Measurements from ENCODE around the gene ATP5ME.
"Not testable (repeated sequence)": the region's sequence is repeated elsewhere in the genome, so short reads cannot be mapped to it uniquely, and the experiment has no call there.

Gene ATP5ME, protein sequence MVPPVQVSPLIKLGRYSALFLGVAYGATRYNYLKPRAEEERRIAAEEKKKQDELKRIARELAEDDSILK

DNA sequence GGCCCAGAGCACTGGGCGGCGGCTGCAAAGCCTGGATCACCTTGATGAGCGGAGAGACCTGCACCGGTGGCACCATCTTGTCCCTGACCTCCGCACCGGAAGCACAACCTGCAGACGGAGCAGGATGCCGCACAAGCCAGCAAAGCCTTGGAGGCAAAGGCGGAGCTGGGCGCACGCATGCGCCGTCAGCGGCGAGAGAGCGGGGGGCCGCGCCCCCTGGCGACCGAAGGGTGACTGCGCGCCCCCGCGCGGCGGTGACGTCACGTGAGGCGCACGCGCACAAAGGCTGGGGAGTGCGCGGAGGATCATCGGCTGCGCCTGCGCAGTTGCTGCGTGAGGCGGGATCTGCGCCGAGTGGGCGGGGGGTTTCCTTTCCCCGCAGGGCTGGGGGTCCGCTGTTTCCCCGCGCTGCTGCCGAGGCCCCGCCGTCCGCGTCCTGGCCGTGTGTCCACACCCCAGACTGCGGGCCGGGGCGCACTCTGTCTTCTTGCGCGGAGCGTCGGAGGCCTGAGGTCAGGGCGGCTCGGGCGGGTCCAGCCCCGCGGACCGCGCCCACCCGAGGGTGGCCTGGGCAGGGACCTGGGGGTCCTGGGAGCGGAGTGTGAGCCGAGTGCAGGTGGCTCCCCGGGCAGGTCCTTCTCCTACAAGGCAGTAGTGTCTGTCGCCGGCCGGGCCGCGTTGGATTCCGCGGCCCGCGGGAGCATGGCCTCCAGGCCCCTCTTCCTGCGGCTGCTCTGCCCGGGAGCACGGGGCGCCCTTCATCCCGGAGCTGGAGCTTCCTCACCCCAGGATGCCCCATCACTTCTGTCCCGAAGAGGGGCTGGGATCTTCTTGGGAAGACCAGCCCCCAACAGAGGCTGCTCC is at the start of gene ATP5ME, which contains the start of gene MYL5:
ATP5ME (minus strand) TSS at position 105 of the 864 bp plus-strand sequence; CDS start at position 76, 29 bp downstream.
MYL5 (plus strand) TSS at position 371 of the 864 bp plus-strand sequence. CDS start 3,485 bp downstream, outside the sequence.
- DNase-seq = peak; percentile 82

DNA sequence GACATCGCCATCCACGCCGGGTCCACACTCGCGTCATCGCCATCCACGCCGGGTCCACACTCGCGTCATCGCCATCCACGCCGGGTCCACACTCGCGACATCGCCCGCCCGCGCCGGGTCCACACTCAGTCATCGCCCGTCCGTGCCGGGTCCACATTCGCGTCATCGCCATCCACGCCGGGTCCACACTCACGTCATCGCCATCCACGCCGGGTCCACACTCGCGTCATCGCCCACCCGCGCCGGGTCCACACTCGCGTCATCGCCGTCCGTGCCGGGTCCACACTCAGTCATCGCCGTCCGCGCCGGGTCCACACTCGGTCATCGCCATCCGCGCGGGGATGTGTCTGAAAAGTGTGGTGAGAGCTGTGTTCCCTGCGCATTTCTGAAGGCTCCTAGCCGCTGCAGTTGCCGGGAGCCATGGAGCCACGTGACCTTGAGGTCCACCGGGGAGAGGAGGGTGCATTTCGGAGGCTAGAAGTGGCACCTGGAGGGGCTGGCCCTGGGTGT is 48.8 kb upstream of the ATP5ME start:
- DNase-seq = no peak

DNA sequence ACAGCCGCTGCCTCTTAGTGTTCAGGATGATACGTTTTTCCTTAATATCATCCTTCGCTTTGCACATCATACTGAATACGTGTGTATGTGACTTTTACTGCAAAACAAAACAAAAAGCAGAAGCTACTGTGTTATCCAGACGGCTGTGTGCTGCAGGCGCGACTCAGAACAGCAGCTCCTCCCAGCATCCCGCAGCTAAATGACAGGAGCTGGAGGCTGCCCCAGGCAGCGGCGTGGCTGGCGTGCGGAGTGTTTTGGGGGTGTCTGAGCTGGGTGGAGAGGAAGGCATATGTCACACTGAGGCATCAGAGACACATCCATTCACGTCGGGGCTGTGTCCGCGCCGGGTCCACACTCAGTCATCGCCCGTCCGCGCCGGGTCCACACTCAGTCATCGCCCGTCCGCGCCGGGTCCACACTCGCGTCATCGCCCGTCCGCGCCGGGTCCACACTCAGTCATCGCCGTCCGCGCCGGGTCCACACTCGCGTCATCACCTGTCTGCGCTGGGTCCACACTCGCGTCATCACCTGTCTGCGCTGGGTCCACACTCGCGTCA is 48.2 kb upstream of the ATP5ME start:
- no peak for DNase-seq

DNA sequence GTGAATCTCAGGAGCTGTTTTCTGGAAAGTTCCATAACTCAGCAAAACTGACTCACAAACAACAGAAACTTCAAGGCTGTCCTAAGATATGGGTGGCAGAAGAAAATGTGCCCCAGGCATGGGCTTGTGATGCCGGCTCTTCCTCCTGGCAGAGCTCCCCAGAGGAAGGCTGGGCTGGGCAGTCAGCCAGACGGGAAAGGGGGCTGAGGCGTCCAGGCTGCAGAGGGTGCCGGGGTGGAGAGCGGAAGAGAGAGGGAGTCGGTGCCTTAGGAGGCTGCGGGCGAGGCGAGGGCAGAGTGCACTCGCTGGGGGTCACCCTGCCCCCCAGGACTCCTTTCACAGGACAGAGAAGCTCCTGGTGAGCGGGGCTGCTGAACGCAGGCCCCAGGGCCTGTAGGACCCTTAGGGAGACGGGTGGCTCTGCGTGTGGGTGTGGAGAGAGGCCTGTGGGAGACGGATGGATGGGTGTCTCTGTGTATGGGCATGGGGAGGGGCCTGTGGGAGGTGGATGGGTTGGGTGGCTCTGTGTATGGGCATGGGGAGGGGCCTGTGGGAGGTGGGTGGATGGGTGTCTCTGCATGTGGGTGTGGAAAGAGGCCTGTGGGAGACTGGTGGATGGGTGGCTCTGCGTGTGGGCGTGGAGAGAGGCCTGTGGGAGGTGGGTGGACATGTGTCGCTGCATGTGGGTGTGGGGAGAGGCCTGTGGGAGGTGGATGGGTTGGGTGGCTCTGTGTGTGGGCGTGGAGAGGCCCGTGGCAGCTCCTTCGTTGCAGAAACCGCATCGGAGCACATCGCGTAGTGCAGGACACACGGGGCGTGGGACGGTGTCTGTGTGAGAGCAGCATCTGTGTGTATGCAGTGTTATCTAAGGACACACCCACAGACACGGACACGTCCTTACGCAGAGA is 47.4 kb upstream of the ATP5ME start:
- no peak for DNase-seq

DNA sequence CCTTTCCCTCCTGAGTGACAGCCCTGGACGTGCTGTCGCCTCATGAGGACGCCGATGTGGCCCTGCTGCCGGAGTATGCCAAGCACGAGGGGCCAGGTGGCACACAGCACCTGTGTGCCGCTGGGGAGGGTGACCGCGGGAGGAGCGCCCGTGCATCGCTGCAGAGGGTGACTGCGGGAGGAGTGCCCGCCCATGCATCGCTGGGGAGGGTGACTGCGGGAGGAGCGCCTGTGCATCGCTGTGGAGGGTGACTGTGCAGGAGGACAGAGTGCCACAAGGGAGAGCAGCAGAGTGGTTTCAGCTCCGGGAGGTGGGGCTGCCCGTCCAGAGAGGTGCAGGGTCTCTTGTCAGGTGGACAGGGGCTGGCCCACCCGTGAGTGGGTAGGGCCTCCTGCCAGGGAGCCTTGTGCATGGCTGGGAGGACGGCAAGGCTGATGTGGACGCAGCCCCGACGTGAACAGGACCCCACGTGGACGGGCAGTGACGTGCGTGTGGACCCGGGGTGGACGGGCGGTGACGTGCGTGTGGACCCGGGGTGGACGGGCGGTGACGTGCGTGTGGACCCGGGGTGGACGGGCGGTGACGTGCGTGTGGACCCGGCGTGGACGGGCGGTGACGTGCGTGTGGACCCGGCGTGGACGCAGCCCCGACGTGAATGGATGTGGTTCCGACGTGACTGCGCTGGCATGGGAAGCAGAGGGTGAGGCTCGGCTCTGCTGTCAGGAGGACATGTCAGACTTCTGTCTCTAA is 46.2 kb upstream of the ATP5ME start:
- no peak for DNase-seq

DNA sequence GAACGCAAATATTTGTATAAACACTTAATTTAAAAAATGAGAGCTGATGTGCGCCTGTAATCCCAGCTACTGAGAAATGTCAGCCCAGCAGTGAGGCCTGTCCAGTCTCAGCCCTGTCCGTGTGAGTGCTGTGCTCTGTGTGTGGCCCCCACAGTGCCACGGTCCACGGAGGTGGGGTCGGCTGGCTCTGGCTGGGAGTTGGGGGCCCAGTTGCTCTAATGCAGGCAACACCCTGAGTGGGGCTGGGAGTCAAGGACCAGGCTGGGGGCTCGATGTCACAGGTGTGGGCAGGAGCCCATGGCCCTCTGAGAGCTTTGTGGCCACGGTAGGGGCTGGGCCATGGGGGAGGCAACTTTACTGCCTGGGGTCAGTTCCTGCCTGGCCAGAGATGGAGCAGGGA is 44.4 kb upstream of the ATP5ME start:
- DNase-seq = no peak

DNA sequence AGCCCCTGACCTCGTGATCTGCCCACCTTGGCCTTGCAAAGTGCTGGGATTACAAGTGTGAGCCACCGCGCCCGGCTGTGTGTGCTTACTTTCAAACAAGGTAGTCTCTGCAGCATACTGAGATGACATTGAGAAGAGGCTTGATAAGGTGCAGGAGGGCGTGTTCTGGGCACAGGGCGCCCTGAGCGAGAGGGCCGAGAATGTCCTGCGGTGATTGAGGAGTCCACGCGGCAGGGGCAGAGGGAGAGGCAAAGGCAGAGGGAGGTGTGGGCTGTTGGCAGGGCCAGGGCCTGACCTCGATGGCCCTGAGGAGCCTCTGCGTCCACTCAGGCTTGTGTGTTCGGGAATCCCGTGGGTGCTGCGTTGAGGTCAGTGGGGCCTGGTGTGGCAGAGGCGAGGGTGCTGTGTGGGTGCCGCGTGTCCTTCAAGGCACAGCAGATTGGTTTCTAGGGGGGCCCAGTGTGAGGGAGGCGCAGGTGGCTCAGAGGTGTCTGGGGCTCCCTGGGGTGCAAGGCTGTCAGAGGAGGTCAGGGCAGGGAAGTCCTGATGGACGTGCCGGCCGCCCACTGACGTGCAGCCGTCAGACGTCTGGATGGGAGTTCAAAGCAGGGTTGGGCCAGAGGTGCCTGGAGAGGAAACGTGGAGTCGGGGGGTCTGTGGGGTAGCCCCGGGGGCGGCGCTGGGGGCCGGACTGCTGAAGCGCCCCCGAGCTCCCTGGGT is 43.7 kb upstream of the ATP5ME start:
- DNase-seq = no peak

DNA sequence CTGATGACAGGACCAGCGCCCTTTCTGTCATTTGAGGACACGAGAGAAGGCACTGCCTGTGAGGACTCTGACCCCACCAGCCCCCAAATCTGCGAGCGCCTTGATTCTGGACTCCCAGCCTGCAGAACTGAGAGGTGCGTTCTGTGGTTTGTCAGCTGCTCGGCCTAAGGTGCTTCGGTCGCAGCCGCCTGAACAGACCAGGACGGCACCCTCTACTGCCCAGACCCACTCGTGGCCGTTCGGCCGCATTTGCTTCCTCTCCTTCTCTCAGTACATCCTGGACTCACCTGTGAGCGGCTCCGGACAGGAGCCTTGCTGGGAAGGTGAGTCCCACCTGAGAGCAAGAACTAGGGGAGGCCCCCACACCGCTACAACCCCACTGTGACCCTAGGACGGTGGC is 40.0 kb upstream of the ATP5ME start:
- DNase-seq = no peak

DNA sequence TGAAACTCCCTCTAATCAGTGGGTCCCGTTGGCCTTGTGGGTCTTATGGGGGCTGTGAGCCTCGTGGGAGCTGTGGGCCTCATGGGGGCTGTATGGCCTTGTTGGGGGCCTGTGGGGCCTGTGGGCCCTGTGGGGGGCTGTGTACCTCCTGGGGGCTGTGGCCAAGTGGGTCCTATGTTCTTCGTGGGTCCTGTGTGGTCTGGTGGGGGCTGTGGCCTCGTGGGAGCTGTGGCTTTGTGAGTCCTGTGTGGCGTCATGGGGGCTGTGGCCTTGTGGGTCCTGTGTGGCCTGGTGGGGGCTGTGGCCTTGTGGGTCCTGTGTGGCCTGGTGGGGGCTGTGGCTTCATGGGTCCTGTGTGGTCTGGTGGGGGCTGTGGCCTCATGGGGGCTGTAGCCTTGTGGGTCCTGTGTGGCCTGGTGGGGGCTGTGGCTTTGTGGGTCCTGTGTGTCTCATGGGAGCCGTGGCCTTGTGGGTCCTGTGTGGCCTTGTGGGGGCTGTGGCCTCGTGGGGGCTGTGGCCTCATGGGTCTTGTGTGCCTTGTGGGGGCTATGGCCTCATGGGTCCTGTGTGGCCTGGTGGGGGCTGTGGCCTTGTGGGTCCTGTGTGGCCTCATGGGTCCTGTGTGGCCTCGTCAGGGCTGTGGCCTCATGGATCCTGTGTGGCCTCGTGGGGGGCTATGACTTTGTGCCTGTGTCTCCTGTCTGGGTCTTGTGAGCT is 39.0 kb upstream of the ATP5ME start:
- DNase-seq = no peak

DNA sequence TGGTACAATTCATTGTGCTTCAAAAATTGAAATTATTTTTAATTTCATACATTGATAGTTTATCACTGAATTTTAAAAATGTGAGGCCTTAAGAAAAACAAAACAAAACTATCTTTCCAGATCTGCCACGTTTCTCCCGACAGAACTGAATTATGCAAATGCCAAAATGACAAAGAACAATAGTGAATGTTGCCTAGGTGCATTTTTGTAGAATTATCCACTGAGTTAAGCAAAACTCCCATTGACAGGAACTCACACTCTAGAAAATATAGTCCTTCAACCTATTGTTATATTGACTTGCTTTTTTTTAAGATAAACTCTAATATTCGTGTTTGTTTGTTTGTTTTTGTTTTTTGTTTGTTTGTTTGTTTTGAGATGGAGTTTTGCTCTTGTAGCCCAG is 38.0 kb upstream of the ATP5ME start:
- no peak for DNase-seq

DNA sequence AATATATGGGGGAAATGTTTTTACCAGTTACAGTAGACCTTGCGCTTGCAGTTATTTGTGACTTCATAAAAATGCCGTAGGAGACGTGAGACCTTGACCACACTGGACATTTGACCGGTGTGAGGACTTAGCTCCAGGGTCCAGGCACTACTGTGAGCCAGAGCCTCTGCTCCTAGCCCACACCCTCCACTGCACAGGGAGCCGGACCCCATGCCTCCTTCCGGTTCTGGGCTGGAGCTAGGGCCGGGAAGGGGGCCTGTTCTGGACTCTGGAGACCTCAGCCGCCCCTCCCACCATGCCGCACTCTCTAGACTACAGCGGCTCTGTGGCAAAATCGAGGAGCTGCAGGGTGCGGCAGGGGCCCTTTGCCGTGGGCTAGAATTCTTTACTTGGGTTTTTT is 36.8 kb upstream of the ATP5ME start:
- no peak for DNase-seq

DNA sequence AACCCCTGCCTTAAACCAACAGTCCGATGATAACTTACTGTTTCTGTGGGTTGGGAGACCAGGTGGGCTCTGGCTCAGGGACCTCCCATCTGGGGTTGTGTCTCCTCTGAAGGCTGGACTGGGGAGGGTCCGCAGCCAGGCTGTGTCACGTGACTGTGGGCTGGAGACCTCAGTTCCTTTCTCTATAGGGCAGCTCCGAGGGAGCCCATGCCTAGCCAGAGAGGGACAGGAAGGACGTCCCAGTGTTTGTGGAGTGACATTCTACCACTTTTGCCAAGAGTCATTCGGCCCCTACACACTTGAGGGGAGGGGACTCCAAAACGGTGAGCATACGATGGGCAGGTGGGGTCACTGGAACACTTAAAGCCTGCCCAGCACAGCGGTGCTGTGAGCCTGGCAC is 36.0 kb upstream of the ATP5ME start:
- no peak for DNase-seq

DNA sequence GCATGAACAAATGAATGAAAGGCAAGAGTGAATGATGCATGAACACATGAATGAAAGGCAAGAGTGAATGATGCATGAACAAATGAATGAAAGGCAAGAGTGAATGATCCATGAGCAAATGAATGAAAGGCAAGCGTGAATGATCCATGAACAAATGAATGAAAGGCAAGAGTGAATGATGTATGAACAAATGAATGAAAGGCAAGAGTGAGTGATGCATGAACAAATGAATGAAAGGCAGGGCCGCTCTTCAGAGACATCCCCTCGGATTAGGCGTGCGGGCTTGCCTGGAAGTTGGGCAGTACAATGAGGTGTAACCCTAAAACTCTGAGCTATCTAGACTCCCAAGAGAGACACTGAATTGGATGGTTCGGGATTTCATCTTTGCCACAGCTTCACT is 35.3 kb upstream of the ATP5ME start:
- no peak for DNase-seq

DNA sequence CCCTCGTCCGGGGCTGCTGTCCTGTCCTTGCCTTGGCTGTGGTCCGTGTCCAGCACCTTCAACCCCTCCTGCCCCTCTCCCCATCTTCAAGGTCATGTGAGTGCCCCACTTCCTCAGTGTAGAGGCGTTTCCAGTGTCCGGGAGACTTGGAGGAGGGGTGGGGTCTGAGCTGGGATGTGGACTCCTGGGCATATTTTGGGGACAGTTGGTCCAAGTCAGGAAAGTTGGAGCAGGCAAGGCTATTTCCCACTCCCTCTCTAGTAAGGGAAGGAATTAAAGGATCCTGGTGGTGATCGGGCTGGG is 34.5 kb upstream of the ATP5ME start:
- DNase-seq = no peak

DNA sequence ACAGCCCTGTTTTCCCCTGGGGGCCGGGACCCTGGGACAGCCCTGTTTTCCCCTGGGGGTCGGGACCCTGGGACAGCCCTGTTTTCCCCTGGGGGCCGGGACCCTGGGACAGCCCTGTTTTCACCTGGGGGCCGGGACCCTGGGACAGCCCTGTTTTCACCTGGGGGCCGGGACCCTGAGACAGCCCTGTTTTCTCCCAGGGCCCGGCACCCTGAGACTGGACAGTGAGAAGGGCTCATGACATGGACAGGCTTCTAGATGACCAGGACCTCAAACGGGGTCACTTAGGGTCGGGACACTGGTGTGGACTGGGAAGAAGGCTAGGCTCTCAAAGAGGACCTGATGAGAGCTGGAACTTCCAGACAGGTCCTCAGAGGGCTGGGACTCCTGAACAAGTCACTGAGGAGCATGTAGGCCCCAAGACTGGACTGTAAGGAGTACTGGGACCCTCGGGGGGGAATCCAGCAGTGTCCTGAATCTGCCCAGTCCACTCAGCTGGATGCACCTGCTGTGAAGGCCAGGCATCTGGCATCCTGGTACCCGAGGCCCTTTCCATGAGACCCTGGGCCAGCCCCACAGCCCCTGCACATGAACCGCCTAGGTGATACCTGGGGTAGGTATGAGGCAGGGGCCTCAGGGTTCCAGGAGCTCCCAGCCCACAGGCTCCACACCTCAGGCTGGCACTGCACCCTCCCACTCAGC is 34.0 kb upstream of the ATP5ME start:
- DNase-seq = no peak

DNA sequence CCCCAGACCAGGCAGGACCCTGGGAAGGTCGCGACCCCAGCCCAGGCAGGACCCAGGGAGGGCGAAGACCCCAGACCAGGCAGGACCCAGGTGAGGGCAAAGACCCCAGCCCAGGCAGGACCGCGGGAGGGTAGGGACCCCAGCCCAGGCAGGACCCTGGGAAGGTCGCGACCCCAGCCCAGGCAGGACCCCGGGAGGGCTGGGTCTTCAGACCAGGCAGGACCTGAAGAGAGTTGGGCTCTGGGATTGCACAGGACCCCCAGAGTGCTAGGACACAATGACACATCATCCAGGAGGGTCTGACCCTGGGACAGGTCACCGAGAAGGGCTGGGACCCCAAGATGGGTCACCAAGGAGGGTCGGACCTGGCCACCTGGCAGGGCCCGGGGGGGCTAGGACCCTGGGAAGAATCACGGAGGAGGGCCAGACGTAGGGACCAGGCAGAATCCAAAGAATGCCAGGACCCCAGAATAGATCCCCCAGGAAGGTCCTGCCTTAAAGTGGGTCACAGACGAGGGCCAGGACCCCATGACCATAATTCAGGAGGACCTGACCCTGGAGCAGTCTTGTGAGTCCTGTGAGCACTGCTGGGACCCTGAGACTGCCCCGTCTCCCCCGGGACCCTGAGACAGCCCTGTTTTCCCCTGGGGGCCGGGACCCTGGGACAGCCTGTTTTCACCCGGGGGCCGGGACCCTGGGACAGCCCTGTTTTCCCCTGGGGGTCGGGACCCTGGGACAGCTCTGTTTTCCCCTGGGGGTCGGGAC is 32.9 kb upstream of the ATP5ME start:
- DNase-seq = no peak

DNA sequence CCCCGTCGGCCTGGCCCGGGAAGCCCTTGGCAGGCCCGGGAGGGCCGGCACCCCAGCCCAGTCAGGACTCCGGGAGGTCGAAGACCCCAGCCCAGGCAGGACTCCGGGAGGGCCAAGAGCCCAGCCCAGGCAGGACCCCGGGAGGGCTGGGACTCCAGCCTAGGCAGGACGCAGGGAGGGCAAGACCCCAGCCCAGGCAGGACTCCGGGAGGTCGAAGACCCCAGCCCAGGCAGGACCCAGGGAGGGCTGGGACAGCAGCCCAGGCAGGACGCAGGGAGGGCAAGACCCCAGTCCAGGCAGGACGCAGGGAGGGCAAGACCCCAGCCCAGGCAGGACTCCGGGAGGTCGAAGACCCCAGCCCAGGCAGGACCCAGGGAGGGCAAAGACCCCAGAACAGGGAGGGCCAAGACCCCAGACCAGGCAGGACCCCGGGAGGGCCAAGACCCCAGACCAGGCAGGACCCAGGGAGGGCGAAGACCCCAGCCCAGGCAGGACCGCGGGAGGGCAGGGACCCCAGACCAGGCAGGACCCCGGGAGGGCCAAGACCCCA is 32.1 kb upstream of the ATP5ME start:
- DNase-seq = not testable (repeated sequence)

DNA sequence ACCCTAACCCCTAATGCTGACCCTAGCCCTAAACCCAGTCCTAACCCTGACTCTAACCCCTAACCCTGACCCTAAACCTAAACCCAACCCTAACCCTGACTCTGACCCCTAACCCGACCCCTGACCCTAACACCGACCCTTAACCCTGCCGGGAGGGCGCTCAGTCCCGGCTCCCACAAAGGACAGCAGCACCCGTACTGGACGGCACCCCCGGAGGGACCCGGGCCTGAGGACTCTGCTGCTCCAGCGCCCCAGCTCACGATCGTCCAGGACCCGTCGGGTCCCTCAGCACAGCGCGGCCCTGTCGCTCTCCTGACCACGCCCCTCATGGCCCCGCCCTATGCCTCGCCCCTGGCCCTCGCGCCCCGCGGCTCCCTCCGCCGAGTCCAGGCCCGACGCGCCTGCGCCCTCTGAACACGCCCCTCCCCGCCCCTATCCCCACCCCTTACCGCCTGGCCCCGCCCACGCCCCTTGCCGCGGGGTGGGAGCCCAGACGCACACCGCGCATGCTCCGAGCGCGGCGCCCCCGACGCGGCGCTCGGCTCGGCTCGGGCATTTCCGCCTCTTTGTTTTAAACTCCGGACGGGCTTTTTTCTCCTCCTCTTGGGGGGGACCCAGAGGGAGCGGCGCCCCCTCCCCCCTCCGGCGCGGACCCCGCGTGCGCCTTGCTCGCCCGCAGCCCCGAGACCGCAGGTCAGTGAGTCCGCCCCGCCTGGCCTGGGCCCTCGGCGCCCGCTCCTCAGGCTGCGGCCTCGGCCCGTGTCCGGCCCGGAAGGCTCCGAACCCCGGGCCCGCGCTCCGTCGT is 31.4 kb upstream of the ATP5ME start, which contains the start of gene PCGF3:
PCGF3 (plus strand) TSS at position 555 of the 805 bp plus-strand sequence. CDS start 27,849 bp downstream, outside the sequence.
- peak; percentile 85 for DNase-seq
